CD14-positive monocyte (primary cell): Measurements from ENCODE around the gene TUBB. TPM values are rescaled to one million over a fixed set of nuclear protein-coding genes. Genes with fewer than 3 reads are reported as not detected.

ENCODE experiments used
- DNase-seq, 3 donors: peaks; one replicate each; pipeline ENCODE4 v3.0.0-alpha.2; 2011 to 2022
- H2AFZ ChIP-seq: 2 replicates; pipeline ENCODE4 v1.6.0; 2012; ENCODE audit warnings: mild to moderate bottlenecking, low read depth, low read length, inconsistent platforms; ENCODE audit not compliant: insufficient read depth, poor library complexity, severe bottlenecking
- H3K27ac ChIP-seq, 2 donors: 1 replicate in 1 of 2; 2 replicates in 1 of 2; pipeline ENCODE4 v1.5.1; 2012 to 2013; ENCODE audit warnings: low read length in 2 of 2, control low read depth in 1 of 2, inconsistent platforms in 1 of 2, low read depth in 1 of 2, mild to moderate bottlenecking in 1 of 2
- H3K27me3 ChIP-seq, 2 donors: one replicate each; pipeline versions ENCODE4 v1.6.0 to v1.6.1; 2011 to 2013; ENCODE audit warnings: low read length in 2 of 2; ENCODE audit not compliant: control insufficient read depth in 2 of 2, insufficient read depth in 2 of 2
- H3K36me3 ChIP-seq, 2 donors: replicated peaks in 1 of 2; 1 replicate in 1 of 2; 2 replicates in 1 of 2; pipeline versions ENCODE4 v1.5.1 to v1.6.1; 2012 to 2013; ENCODE audit warnings: low read length in 2 of 2, control low read depth in 1 of 2, inconsistent platforms in 1 of 2, mild to moderate bottlenecking in 1 of 2; ENCODE audit not compliant: insufficient read depth in 2 of 2, control insufficient read depth in 1 of 2
- H3K4me1 ChIP-seq, 2 donors: 1 replicate in 1 of 2; 2 replicates in 1 of 2; pipeline versions ENCODE4 v1.5.1 to v1.6.1; 2012 to 2013; ENCODE audit warnings: low read length in 2 of 2, control low read depth in 1 of 2, inconsistent platforms in 1 of 2, mild to moderate bottlenecking in 1 of 2, moderate library complexity in 1 of 2; ENCODE audit not compliant: insufficient read depth in 2 of 2, control insufficient read depth in 1 of 2
- H3K4me2 ChIP-seq: replicated peaks from 2 replicates; pipeline ENCODE3; 2012; ENCODE audit warnings: low read length, moderate library complexity, mild to moderate bottlenecking; ENCODE audit not compliant: poor library complexity, severe bottlenecking; ENCODE audit errors: extremely low read depth
- H3K4me3 ChIP-seq, 3 experiments: fragments of 200-600 bp in 1 of 3; sonication (generic) in 1 of 3; replicated peaks in 1 of 3; 1 replicate in 2 of 3; 2 replicates in 1 of 3; pipeline ENCODE4 v1.5.1; 2011 to 2013; ENCODE audit warnings: low read length in 3 of 3, mild to moderate bottlenecking in 3 of 3, control low read depth in 2 of 3, low read depth in 2 of 3, inconsistent platforms in 1 of 3, moderate library complexity in 1 of 3
- H3K79me2 ChIP-seq: 2 replicates; pipeline ENCODE4 v1.6.0; 2012; ENCODE audit warnings: mild to moderate bottlenecking, control low read depth, inconsistent platforms, low read length, moderate library complexity; ENCODE audit not compliant: insufficient read depth
- H3K9ac ChIP-seq: 2 replicates; pipeline ENCODE4 v1.6.0; 2017; ENCODE audit warnings: low read length, mild to moderate bottlenecking; ENCODE audit not compliant: insufficient read depth, poor library complexity, severe bottlenecking
- H3K9me3 ChIP-seq, 2 donors: replicated peaks in 1 of 2; 1 replicate in 1 of 2; 2 replicates in 1 of 2; pipeline versions ENCODE4 v1.5.1 to v1.6.1; 2012 to 2013; ENCODE audit warnings: low read length in 2 of 2, control low read depth in 1 of 2; ENCODE audit not compliant: control insufficient read depth in 1 of 2, insufficient read depth in 1 of 2
- H4K20me1 ChIP-seq: 2 replicates; pipeline ENCODE4 v1.6.0; 2012; ENCODE audit warnings: mild to moderate bottlenecking, low read length, control low read depth, moderate library complexity; ENCODE audit not compliant: insufficient read depth
- H3K27ac Mint-ChIP-seq, 7 donors: one replicate each; pipeline ENCODE4 v1.8.0; 2020; ENCODE audit warnings: mild to moderate bottlenecking in 7 of 7, mixed read lengths in 7 of 7, moderate library complexity in 6 of 7, inconsistent platforms in 2 of 7
- H3K27me3 Mint-ChIP-seq, 3 donors: one replicate each; pipeline ENCODE4 v1.8.0; 2021 to 2022; ENCODE audit warnings: low read depth in 3 of 3, mild to moderate bottlenecking in 3 of 3, mixed read lengths in 3 of 3, moderate library complexity in 3 of 3, inconsistent platforms in 1 of 3
- H3K36me3 Mint-ChIP-seq, 2 donors: one replicate each; pipeline ENCODE4 v1.8.0; 2020; ENCODE audit warnings: mixed read lengths in 2 of 2, inconsistent platforms in 1 of 2, mild to moderate bottlenecking in 1 of 2
- H3K4me1 Mint-ChIP-seq: one replicate; pipeline ENCODE4 v1.8.0; 2020; ENCODE audit warnings: mild to moderate bottlenecking, mixed read lengths
- H3K4me3 Mint-ChIP-seq, 2 donors: one replicate each; pipeline ENCODE4 v1.8.0; 2020; ENCODE audit warnings: mild to moderate bottlenecking in 2 of 2, mixed read lengths in 2 of 2, moderate library complexity in 1 of 2
- H3K9me3 Mint-ChIP-seq, 7 donors: one replicate each; pipeline ENCODE4 v1.8.0; 2020 to 2022; ENCODE audit warnings: mixed read lengths in 7 of 7, mild to moderate bottlenecking in 6 of 7, moderate library complexity in 6 of 7, inconsistent platforms in 2 of 7
- WGBS: methylation state at CpG from one replicate; pipeline ENCODE4 v1.1.5; 2013; ENCODE audit warnings: missing lambda C conversion rate; ENCODE audit not compliant: insufficient coverage; 5-methylcytosine and 5-hydroxymethylcytosine counted together
- intact Hi-C, 2 donors: fragments of 100-400 bp; cut with micrococcal nuclease; formaldehyde crosslinking; loops; one replicate each; pipeline versions ENCODE4 v1.15.0 to v1.15.1; 2023
- polyA plus RNA-seq, 3 donors: library from polyadenylated mRNA; depleted of rRNA in 1 of 3; unstranded in 2 of 3; stranded (reverse) in 1 of 3; fragments of 300-500 nt in 2 of 3; fragments of >200 nt in 1 of 3; fragmentation: Illumina TruSeq in 2 of 3; gene quantifications; 1 replicate in 2 of 3; 2 replicates in 1 of 3; pipeline ENCODE4 v1.2.3, GENCODE V29; 2012 to 2021
- TF ChIP-seq, protein P1 (sequence below): fragments of 200-600 bp; IDR thresholded peaks from one replicate; pipeline ENCODE4 v1.8.0; 2022; ENCODE audit warnings: antibody characterized with exemption, mild to moderate bottlenecking

TUBB gene
- polyA plus RNA-seq, 3 donors, result 48.4 to 130 (median 57.0) TPM

DNA sequence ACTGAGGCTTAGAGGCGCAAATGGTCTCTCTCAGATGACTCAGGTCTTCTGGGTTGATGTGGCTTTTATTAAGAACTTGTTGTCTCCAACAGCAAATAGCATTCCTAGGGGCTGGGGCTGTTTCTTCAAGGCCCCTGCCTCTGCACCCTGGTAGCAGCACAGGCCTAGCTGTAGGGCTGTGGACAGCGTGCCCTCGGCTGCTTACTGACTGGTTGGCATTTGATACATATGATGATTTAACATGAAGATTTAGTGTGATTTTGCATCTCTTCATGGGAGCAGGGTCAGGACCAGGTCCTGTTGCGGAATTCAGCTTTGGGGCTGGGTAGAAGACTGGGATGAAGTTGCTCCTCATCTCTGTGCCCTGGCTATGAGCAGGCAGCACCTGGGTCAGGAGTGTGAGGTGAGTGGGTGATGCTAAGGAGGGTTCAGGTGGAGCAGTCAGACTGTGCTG lies 48.5 kb downstream of the TUBB start:
- Histone ChIP-seq H3K79me2 (no peaks in the 10 kb centered on the region), H3K36me3 (no peaks in the 10 kb centered on the region), H3K27ac (peak overlapping the region in 1 of 2 donors; percentile 72), H4K20me1 (no peaks in the 10 kb centered on the region), H3K9me3 (no peaks in the 10 kb centered on the region), H3K4me3 (peak overlapping the region in 1 of 3 experiments; percentile 61), H3K4me1 (peaks cover 36 to 44% of the 10 kb centered on the region in 2 donors), H3K9ac (peak overlapping the region; percentile 11), H3K4me2 (peak overlapping the region; percentile 79), H2AFZ (peak overlapping the region; percentile 47), H3K27me3 (no peaks in the 10 kb centered on the region)
- Mint-ChIP-seq H3K9me3 (peaks cover 0 to 3% (median 0%) of the 10 kb centered on the region in 7 donors), H3K36me3 (peaks cover 4 to 6% of the 10 kb centered on the region in 2 donors), H3K27ac (peak overlapping the region; percentile 77 to 93 (median 84)), H3K4me3 (peak overlapping the region; percentile 74 to 86), H3K4me1 (peaks cover 58% of the 10 kb centered on the region), H3K27me3 (peaks cover 7 to 19% (median 14%) of the 10 kb centered on the region in 3 donors)
- WGBS, result 83% methylated on average over 3 of the region's 4 CpGs
- TF ChIP-seq, protein P1, sequence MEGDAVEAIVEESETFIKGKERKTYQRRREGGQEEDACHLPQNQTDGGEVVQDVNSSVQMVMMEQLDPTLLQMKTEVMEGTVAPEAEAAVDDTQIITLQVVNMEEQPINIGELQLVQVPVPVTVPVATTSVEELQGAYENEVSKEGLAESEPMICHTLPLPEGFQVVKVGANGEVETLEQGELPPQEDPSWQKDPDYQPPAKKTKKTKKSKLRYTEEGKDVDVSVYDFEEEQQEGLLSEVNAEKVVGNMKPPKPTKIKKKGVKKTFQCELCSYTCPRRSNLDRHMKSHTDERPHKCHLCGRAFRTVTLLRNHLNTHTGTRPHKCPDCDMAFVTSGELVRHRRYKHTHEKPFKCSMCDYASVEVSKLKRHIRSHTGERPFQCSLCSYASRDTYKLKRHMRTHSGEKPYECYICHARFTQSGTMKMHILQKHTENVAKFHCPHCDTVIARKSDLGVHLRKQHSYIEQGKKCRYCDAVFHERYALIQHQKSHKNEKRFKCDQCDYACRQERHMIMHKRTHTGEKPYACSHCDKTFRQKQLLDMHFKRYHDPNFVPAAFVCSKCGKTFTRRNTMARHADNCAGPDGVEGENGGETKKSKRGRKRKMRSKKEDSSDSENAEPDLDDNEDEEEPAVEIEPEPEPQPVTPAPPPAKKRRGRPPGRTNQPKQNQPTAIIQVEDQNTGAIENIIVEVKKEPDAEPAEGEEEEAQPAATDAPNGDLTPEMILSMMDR, result no peak
- intact Hi-C loops, result loop anchor here in 1 of 2 donors (10.0 kb wide), 1 partner anchor 106 kb away; no protein-coding TSS in a partner anchor
- no peak for DNase-seq

DNA sequence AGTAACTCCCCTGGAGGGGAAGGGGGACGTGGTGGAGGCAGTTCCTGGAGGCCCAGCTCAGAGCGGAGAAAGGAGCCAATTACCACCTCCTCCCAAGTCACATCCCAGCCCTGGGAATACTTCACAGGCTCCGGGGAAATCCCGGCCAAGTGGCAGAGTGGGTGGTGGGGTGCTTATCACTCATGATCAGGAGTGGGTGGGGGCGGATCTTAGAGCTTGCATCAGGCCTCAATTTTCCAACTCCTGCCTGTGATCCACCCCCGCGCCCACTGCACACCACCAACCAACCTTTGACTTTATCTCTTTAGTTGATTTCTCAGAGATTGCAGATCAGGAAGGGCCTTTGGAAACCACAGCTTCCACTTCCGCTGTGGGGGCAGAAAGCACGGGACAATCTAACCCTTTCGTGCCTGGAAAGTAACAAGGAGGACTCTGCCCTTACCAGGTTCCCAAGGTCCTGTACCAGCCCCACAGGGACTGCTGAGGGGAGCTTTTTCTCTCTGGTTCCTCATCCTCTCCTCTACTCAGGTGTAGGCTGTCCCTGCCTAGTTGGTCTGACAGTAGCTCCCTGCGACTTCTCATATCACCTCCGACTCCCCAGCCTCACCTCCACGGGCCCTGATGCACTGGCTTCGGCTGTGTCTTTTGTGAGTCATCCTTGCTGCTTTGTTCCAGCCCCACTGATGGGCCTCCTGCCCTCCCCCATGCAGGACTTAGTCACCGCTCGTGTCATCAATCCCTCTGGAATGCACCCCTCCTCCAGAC lies 49.1 kb downstream of the TUBB start:
- Mint-ChIP-seq H3K4me1 (peaks cover 56% of the 10 kb centered on the region), H3K4me3 (peak overlapping the region; percentile 74 to 86), H3K27me3 (peaks cover 2 to 14% (median 8%) of the 10 kb centered on the region in 3 donors), H3K27ac (peak overlapping the region; percentile 77 to 93 (median 84)), H3K36me3 (peaks cover 4 to 5% of the 10 kb centered on the region in 2 donors), H3K9me3 (peaks cover 0 to 3% (median 0%) of the 10 kb centered on the region in 7 donors)
- Histone ChIP-seq H3K9ac (peak overlapping the region; percentile 11), H3K79me2 (no peaks in the 10 kb centered on the region), H3K4me3 (peak overlapping the region in 1 of 3 experiments; percentile 61), H3K9me3 (no peaks in the 10 kb centered on the region), H4K20me1 (no peaks in the 10 kb centered on the region), H3K27ac (peak overlapping the region in 1 of 2 donors; percentile 72), H3K4me2 (peak overlapping the region; percentile 79), H3K4me1 (peaks cover 31 to 38% of the 10 kb centered on the region in 2 donors), H3K27me3 (no peaks in the 10 kb centered on the region), H3K36me3 (no peaks in the 10 kb centered on the region), H2AFZ (peak overlapping the region; percentile 47)
- TF ChIP-seq, protein P1, result no peak
- DNase-seq, result peak; percentile 74 to 94 (median 85)
- intact Hi-C loops, result loop anchor here in 1 of 2 donors (10.0 kb wide), 1 partner anchor 106 kb away; no protein-coding TSS in a partner anchor
- WGBS, result 0% methylated on average over 3 of the region's 16 CpGs
